GM12874 (cell line): ENCODE results near the gene SPDYE3.

Experiments
- CTCF ChIP-seq: IDR thresholded peaks from 2 replicates; pipeline ENCODE4 v1.5.1; 2011; ENCODE audit warnings: low read depth, mild to moderate bottlenecking, control low read depth, low read length, moderate library complexity; ENCODE audit not compliant: insufficient read depth

Gene SPDYE3

GRCh38 chr7:100345288-100345672 lies 37.8 kb downstream of the SPDYE3 start:
- TF ChIP-seq CTCF = peak; percentile 41

- TF ChIP-seq CTCF = no peak
These were observed 39.4 kb downstream of the SPDYE3 start for GRCh38 chr7:100346921-100347320.

GRCh38 chr7:100348805-100349204 lies 41.3 kb downstream of the SPDYE3 start:
- no peak for TF ChIP-seq CTCF

GRCh38 chr7:100349757-100350156 lies 42.3 kb downstream of the SPDYE3 start:
- TF ChIP-seq CTCF = no peak

GRCh38 chr7:100351657-100352058 lies 44.2 kb downstream of the SPDYE3 start:
- no peak for TF ChIP-seq CTCF

- no peak for TF ChIP-seq CTCF
These were observed 45.6 kb downstream of the SPDYE3 start for GRCh38 chr7:100352984-100353684.

- TF ChIP-seq CTCF = no peak
These were observed 46.3 kb downstream of the SPDYE3 start for GRCh38 chr7:100353685-100354330.
